Mesenchymal stem cell (in vitro differentiated cells and primary cell): ENCODE measurements around the gene GMCL2.

ENCODE experiments used
- DNase-seq: peaks from one replicate; pipeline ENCODE4 v3.0.0-alpha.2; 2013
- H2AFZ ChIP-seq: one replicate; pipeline ENCODE4 v1.6.1; 2013; ENCODE audit warnings: low read depth, mild to moderate bottlenecking, control low read depth, inconsistent platforms, low read length, moderate library complexity
- H2AK5ac ChIP-seq: 2 replicates; pipeline ENCODE4 v1.6.1; 2013; ENCODE audit warnings: low read length, moderate library complexity, mild to moderate bottlenecking, inconsistent platforms; ENCODE audit not compliant: severe bottlenecking
- H2BK120ac ChIP-seq: one replicate; pipeline ENCODE4 v1.6.1; 2013; ENCODE audit warnings: low read depth, mild to moderate bottlenecking, inconsistent platforms, low read length, moderate library complexity
- H2BK12ac ChIP-seq, 2 experiments: one replicate each; pipeline ENCODE4 v1.6.1; 2013; ENCODE audit warnings: inconsistent platforms in 2 of 2, low read length in 2 of 2, mild to moderate bottlenecking in 2 of 2, moderate library complexity in 2 of 2, control low read depth in 1 of 2
- H2BK15ac ChIP-seq: one replicate; pipeline ENCODE4 v1.6.1; 2013; ENCODE audit warnings: mild to moderate bottlenecking, low read depth, inconsistent platforms; ENCODE audit not compliant: poor library complexity, severe bottlenecking
- H2BK5ac ChIP-seq: 2 replicates; pipeline ENCODE4 v1.6.1; 2013; ENCODE audit warnings: low read depth, mild to moderate bottlenecking, low read length, control low read depth, inconsistent platforms; ENCODE audit not compliant: poor library complexity, severe bottlenecking
- H3K14ac ChIP-seq, 2 experiments: one replicate each; pipeline ENCODE4 v1.6.1; 2013; ENCODE audit warnings: inconsistent platforms in 2 of 2, low read length in 2 of 2, control low read depth in 1 of 2, mild to moderate bottlenecking in 1 of 2, moderate library complexity in 1 of 2
- H3K18ac ChIP-seq, 2 experiments: one replicate each; pipeline ENCODE4 v1.6.1; 2013; ENCODE audit warnings: inconsistent platforms in 2 of 2, low read length in 2 of 2, control low read depth in 1 of 2, low read depth in 1 of 2, mild to moderate bottlenecking in 1 of 2
- H3K23ac ChIP-seq, 2 experiments: one replicate each; pipeline ENCODE4 v1.6.1; 2013; ENCODE audit warnings: inconsistent platforms in 2 of 2, low read length in 2 of 2, mild to moderate bottlenecking in 2 of 2, moderate library complexity in 2 of 2, control low read depth in 1 of 2
- H3K27ac ChIP-seq: 2 replicates; pipeline ENCODE4 v1.5.1; 2013; ENCODE audit warnings: mild to moderate bottlenecking, moderate library complexity, low read length, control low read depth, inconsistent platforms; ENCODE audit not compliant: poor library complexity, severe bottlenecking
- H3K27me3 ChIP-seq, 2 experiments: 2 replicates each; pipeline versions ENCODE4 v1.6.1 to v1.7.0; 2013; ENCODE audit warnings: low read length in 2 of 2, mild to moderate bottlenecking in 2 of 2, moderate library complexity in 2 of 2, control low read depth in 1 of 2, inconsistent platforms in 1 of 2; ENCODE audit not compliant: control insufficient read depth in 1 of 2, insufficient read depth in 1 of 2
- H3K36me3 ChIP-seq, 2 experiments: 2 replicates each; pipeline versions ENCODE4 v1.6.1 to v1.7.0; 2013; ENCODE audit warnings: low read length in 2 of 2, control low read depth in 1 of 2, inconsistent platforms in 1 of 2, low read depth in 1 of 2, mild to moderate bottlenecking in 1 of 2; ENCODE audit not compliant: insufficient read depth in 2 of 2, control insufficient read depth in 1 of 2
- H3K4ac ChIP-seq, 2 experiments: one replicate each; pipeline ENCODE4 v1.6.1; 2013; ENCODE audit warnings: inconsistent platforms in 2 of 2, low read length in 2 of 2, mild to moderate bottlenecking in 2 of 2, moderate library complexity in 2 of 2, control low read depth in 1 of 2, low read depth in 1 of 2
- H3K4me1 ChIP-seq: 2 replicates; pipeline ENCODE4 v1.6.1; 2013; ENCODE audit warnings: low read depth, low read length, control low read depth; ENCODE audit not compliant: control insufficient read depth, insufficient read depth
- H3K4me2 ChIP-seq: 2 replicates; pipeline ENCODE4 v1.6.1; 2013; ENCODE audit warnings: low read length, mild to moderate bottlenecking, inconsistent platforms; ENCODE audit not compliant: poor library complexity, severe bottlenecking
- H3K4me3 ChIP-seq, 2 experiments: 2 replicates each; pipeline versions ENCODE4 v1.5.1 to v1.7.0; 2013; ENCODE audit warnings: low read length in 2 of 2, mild to moderate bottlenecking in 2 of 2, control low read depth in 1 of 2, low read depth in 1 of 2; ENCODE audit not compliant: insufficient read depth in 1 of 2
- H3K79me1 ChIP-seq: replicated peaks from 2 replicates; pipeline ENCODE4 v1.6.1; 2013; ENCODE audit warnings: mild to moderate bottlenecking, control low read depth, low read length, inconsistent platforms; ENCODE audit not compliant: poor library complexity, severe bottlenecking
- H3K9ac ChIP-seq: 2 replicates; pipeline ENCODE4 v1.7.0; 2013; ENCODE audit warnings: mild to moderate bottlenecking, low read length, moderate library complexity
- H3K9me3 ChIP-seq: 2 replicates; pipeline ENCODE4 v1.7.0; 2013; ENCODE audit warnings: mild to moderate bottlenecking, low read length; ENCODE audit not compliant: control insufficient read depth
- H4K8ac ChIP-seq: one replicate; pipeline ENCODE4 v1.6.1; 2013; ENCODE audit warnings: inconsistent platforms, mild to moderate bottlenecking, low read length, moderate library complexity
- H4K91ac ChIP-seq: one replicate; pipeline ENCODE4 v1.6.1; 2013; ENCODE audit warnings: mild to moderate bottlenecking, low read length, inconsistent platforms
- WGBS: methylation state at CpG from one replicate; pipeline ENCODE4 v1.1.7; 2013; ENCODE audit warnings: mixed read lengths; 5-methylcytosine and 5-hydroxymethylcytosine counted together

Gene GMCL2

DNA sequence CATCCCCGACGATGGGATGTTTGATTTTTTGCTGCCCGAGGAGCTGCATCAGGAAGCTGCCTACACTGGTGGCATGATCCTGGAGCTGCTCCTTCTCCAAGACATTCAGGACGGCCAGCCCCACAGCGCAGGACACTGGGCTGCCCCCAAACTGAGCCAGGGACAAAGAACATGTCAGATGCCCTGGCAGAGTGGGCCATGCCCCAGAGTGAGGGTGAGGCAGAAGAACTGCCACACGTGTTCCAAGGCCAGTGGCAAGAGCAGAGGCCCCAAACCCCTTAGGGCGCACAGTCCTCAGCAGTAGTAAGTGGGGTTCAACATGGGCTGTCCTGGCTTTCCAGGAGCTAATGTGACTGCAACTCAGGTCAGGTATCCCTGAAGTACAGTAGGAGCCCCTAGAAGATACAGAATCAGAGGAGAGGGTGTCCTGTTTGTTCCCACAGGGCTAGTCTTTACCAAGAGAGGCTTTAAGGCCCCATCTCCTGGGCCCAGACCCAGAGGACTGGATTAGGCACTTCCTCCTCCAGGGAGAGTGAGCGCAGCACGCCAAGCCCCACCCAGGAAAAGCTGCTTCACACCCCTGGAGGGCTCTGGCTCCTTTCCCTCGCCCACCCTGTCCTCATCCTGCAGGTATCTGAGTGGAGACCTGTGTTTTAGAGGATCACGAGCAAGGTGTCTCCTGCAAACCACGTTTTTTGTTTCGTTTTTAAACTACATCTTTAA is 28.3 kb upstream of the GMCL2 start:
- Histone ChIP-seq H3K9me3 (no peaks in the 10 kb centered on the region), H2BK15ac (no peak overlapping the region), H3K9ac (no peak overlapping the region), H2BK120ac (no peak overlapping the region), H3K23ac (no peak overlapping the region), H3K18ac (no peak overlapping the region), H4K8ac (peak overlapping the region; percentile 1), H3K79me1 (peaks cover 29% of the 10 kb centered on the region), H3K4ac (no peak overlapping the region), H3K36me3 (peaks cover 64 to 84% of the 10 kb centered on the region in 2 experiments), H2BK12ac (no peak overlapping the region), H3K27ac (no peak overlapping the region), H4K91ac (no peak overlapping the region), H2AFZ (no peak overlapping the region), H2BK5ac (no peak overlapping the region), H2AK5ac (no peak overlapping the region), H3K4me1 (peaks cover 2% of the 10 kb centered on the region), H3K4me3 (no peak overlapping the region), H3K4me2 (no peak overlapping the region), H3K14ac (no peak overlapping the region), H3K27me3 (no peaks in the 10 kb centered on the region)
- WGBS: 92% methylated on average over 10 of the region's 13 CpGs
- DNase-seq: no peak

DNA sequence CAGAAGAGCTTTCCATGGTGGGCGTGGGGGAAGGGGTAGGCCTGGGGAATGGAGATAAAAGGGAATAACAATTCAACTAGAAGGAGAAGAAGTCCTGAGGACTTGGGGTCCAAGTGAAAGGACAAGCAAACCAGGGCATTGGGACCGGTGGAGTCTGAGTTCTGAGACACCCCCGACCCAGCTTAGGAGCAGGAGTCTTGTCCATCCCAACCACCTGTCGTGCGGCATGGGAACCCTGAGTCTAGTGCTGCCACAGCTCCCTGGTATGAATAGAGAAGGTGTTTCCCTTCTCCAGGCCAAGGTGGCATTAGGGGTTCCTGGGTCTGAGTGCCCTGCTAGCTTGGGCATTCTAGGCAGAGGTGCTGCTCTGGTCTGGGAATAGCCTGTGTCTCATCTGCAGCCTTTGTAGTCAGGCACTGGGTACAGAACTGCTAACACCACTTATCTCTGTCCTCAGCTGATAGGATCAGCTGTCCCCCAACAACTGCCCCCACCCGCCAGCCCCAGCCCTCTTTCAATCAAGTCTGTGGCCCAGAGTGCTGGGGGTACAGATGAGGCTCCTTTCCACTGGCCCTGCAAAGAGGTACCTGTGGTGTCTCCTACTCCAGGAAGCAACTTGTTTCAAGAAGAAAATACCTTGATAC is 27.1 kb upstream of the GMCL2 start:
- H4K8ac ChIP-seq: no peak overlapping the region
- 98% methylated on average over 6 of the region's 6 CpGs for WGBS

DNA sequence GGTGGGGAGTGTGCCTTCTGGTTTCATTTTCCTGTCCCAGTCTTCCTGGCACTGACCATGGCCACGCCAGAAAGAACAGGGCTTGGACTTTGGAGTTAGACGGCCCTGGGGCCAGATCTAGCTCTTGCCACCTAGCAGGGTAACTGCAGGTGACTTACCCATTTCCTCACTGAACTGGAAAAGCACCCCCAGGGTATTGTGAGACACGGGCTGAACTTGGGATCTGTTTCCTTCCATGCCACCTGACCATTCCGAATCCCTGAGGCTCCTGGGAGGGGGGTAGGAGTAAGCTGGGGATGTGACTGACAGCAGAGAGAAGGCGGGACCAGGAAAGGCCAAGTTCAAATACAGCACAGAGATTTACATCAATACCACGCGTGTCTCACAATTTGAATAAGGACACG is 26.6 kb upstream of the GMCL2 start:
- 93% methylated on average over 8 of the region's 8 CpGs for WGBS
- H3K23ac ChIP-seq: no peak overlapping the region
- no peak overlapping the region for H4K8ac ChIP-seq
- H2BK120ac ChIP-seq: no peak overlapping the region
- H3K27ac ChIP-seq: no peak overlapping the region
- peaks cover 38% of the 10 kb centered on the region for H3K79me1 ChIP-seq
- no peak overlapping the region for H3K18ac ChIP-seq
- peaks cover 2% of the 10 kb centered on the region for H3K4me1 ChIP-seq
- no peak overlapping the region for H2AFZ ChIP-seq
- H3K9me3 ChIP-seq: no peaks in the 10 kb centered on the region
- no peak overlapping the region for H2AK5ac ChIP-seq
- no peak overlapping the region for H2BK15ac ChIP-seq
- H3K9ac ChIP-seq: no peak overlapping the region
- H2BK12ac ChIP-seq: no peak overlapping the region
- no peak overlapping the region for H3K4me2 ChIP-seq
- no peak overlapping the region for H2BK5ac ChIP-seq
- H3K27me3 ChIP-seq: no peaks in the 10 kb centered on the region
- no peak overlapping the region for H3K4ac ChIP-seq
- DNase-seq: no peak
- no peak overlapping the region for H3K14ac ChIP-seq
- peaks cover 81 to 92% of the 10 kb centered on the region in 2 experiments for H3K36me3 ChIP-seq
- H4K91ac ChIP-seq: no peak overlapping the region
- H3K4me3 ChIP-seq: no peak overlapping the region

More for the DNA sequence above, 27.1 kb upstream of the GMCL2 start:
- peaks cover 2% of the 10 kb centered on the region for H3K4me1 ChIP-seq
- H3K36me3 ChIP-seq: peaks cover 75 to 90% of the 10 kb centered on the region in 2 experiments
- H4K91ac ChIP-seq: no peak overlapping the region
- no peak overlapping the region for H3K4me2 ChIP-seq
- no peak overlapping the region for H3K23ac ChIP-seq
- H3K9me3 ChIP-seq: no peaks in the 10 kb centered on the region
- no peak overlapping the region for H3K18ac ChIP-seq
- H3K4me3 ChIP-seq: no peak overlapping the region
- no peak overlapping the region for H3K14ac ChIP-seq
- H2BK15ac ChIP-seq: no peak overlapping the region
- no peak overlapping the region for H2AK5ac ChIP-seq
- peaks cover 35% of the 10 kb centered on the region for H3K79me1 ChIP-seq
- H2BK120ac ChIP-seq: no peak overlapping the region
- no peak overlapping the region for H2BK5ac ChIP-seq
- H2AFZ ChIP-seq: no peak overlapping the region
- no peak overlapping the region for H3K4ac ChIP-seq
- no peak overlapping the region for H2BK12ac ChIP-seq
- no peaks in the 10 kb centered on the region for H3K27me3 ChIP-seq
- no peak for DNase-seq
- no peak overlapping the region for H3K27ac ChIP-seq
- H3K9ac ChIP-seq: no peak overlapping the region

DNA sequence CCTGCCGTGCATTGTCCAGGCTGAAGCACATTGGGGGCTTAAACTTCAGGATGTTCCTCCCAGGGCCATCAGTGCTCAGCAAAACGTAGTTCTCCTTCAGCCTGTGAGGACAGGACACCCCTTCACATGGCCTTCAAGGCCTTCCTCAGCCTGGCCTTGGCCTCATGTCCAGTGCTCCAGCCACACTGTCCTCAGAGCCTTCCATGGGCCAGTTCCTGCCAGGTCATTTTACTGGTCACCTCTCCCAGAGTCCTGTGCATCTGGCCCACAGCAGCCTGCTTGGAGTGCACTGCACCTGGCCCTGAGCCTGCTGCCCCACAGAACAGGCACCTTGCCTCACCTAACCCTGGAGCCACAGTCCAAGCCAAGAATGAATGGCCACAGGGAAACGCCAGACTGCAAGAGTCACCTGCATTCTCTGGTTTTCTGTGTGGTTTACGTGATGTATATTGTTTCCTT is 25.9 kb upstream of the GMCL2 start:
- H3K4me3 ChIP-seq: no peak overlapping the region
- no peak overlapping the region for H3K27ac ChIP-seq
- WGBS: 80% methylated on average over 4 of the region's 4 CpGs
- no peak overlapping the region for H3K9ac ChIP-seq
- H4K91ac ChIP-seq: no peak overlapping the region
- peaks cover 85 to 92% of the 10 kb centered on the region in 2 experiments for H3K36me3 ChIP-seq
- no peak overlapping the region for H2BK120ac ChIP-seq
- no peak overlapping the region for H3K14ac ChIP-seq
- no peak overlapping the region for H2BK15ac ChIP-seq
- H3K27me3 ChIP-seq: no peaks in the 10 kb centered on the region
- no peaks in the 10 kb centered on the region for H3K9me3 ChIP-seq
- H2BK12ac ChIP-seq: no peak overlapping the region
- no peak overlapping the region for H2AK5ac ChIP-seq
- no peak for DNase-seq
- H3K79me1 ChIP-seq: peaks cover 38% of the 10 kb centered on the region
- no peak overlapping the region for H3K18ac ChIP-seq
- H3K4me1 ChIP-seq: peaks cover 3% of the 10 kb centered on the region
- H2BK5ac ChIP-seq: no peak overlapping the region
- H3K4me2 ChIP-seq: no peak overlapping the region
- H2AFZ ChIP-seq: no peak overlapping the region
- H3K23ac ChIP-seq: no peak overlapping the region
- H3K4ac ChIP-seq: no peak overlapping the region
- H4K8ac ChIP-seq: peak overlapping the region; percentile 52
